Measurements from ENCODE around the gene OR10X1.

The OR10X1 gene, protein sequence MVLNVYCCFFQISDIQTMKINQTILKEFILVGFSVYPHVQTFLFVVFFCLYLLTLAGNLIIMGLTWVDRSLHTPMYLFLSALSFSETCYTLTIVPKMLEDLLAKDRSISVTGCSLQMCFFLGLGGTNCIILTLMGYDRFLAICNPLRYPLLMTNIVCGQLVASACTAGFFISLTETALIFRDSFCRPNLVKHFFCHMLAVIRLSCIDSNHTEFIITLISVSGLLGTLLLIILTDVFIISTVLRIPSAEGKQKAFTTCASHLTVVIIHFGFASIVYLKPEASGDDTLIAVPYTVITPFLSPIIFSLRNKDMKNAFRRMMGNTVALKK

GRCh38 chr1:158579733-158580132, at the start of gene OR10X1:
Gene OR10X1, minus strand, starts transcription at chr1:158579899. Its CDS starts 0 bp downstream, at chr1:158579899.
- Histone ChIP-seq H3K4me2 (ENCODE audit: low read depth, low read length, poor library complexity, severe bottlenecking) (no peak within 1 kb of the TSS), H3K9ac (ENCODE audit: low read depth, low read length, poor library complexity, severe bottlenecking) (no peak within 1 kb of the TSS), H3K9me3 (ENCODE audit: insufficient read depth, low read depth, low read length) (no peaks in the 10 kb centered on the region), H4K20me1 (ENCODE audit: insufficient read depth, low read length, poor library complexity, severe bottlenecking) (no peaks in the 10 kb centered on the region), H3K9me2 (replicated peaks; ENCODE audit: low read depth, low read length) (no peaks in the 10 kb centered on the region), H3K4me3 (ENCODE audit: low read length, poor library complexity, severe bottlenecking) (no peak within 1 kb of the TSS), H3K27me3 (ENCODE audit: insufficient read depth, low read length, poor library complexity, severe bottlenecking) (no peaks in the 10 kb centered on the region), H3F3A (ENCODE audit: low read depth) (no peaks in the 10 kb centered on the region), H3K4me1 (ENCODE audit: insufficient read depth, low read length, poor library complexity, severe bottlenecking) (no peaks in the 10 kb centered on the region), H3K79me2 (ENCODE audit: insufficient read depth, low read length) (no peaks in the 10 kb centered on the region), H2AFZ (ENCODE audit: low read length) (no peak within 1 kb of the TSS), H3K36me3 (ENCODE audit: insufficient read depth, low read length) (no peaks in the 10 kb centered on the region)
- TF ChIP-seq EZH2phosphoT487 (IDR thresholded peaks at IDR 0.05; ENCODE audit: borderline replicate concordance): no peak
- TF ChIP-seq, protein P1, sequence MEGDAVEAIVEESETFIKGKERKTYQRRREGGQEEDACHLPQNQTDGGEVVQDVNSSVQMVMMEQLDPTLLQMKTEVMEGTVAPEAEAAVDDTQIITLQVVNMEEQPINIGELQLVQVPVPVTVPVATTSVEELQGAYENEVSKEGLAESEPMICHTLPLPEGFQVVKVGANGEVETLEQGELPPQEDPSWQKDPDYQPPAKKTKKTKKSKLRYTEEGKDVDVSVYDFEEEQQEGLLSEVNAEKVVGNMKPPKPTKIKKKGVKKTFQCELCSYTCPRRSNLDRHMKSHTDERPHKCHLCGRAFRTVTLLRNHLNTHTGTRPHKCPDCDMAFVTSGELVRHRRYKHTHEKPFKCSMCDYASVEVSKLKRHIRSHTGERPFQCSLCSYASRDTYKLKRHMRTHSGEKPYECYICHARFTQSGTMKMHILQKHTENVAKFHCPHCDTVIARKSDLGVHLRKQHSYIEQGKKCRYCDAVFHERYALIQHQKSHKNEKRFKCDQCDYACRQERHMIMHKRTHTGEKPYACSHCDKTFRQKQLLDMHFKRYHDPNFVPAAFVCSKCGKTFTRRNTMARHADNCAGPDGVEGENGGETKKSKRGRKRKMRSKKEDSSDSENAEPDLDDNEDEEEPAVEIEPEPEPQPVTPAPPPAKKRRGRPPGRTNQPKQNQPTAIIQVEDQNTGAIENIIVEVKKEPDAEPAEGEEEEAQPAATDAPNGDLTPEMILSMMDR (conservative IDR thresholded peaks at IDR 0.05; ENCODE audit: low read length): no peak

DNA sequence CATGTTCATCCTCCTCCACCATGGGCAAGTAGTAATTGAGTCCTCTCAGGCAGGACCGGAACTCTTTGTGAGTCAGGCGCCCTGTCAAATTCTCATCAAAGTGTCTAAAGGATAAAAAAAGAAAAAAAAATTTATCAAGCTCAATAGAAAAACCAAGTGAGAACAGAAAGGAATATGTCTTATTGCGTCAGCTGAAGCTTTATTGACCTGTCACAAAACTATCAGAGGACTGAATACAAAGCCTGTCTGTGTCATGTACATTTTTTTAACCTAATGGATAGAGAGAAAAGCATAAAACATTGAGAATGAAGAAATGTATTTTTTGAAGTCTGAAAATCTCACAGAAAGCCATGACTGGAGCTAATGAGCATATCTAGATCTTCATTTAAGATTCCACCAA, 34.1 kb upstream of the OR10X1 start:
- H3F3A ChIP-seq (ENCODE audit: low read depth): no peaks in the 10 kb centered on the region
- no peaks in the 10 kb centered on the region for H3K79me2 ChIP-seq (ENCODE audit: insufficient read depth, low read length)
- H3K4me3 ChIP-seq (ENCODE audit: low read length, poor library complexity, severe bottlenecking): no peak overlapping the region
- no peaks in the 10 kb centered on the region for H3K9me2 ChIP-seq (replicated peaks; ENCODE audit: low read depth, low read length)
- no peak overlapping the region for H2AFZ ChIP-seq (ENCODE audit: low read length)
- H3K4me1 ChIP-seq (ENCODE audit: insufficient read depth, low read length, poor library complexity, severe bottlenecking): no peaks in the 10 kb centered on the region
- H3K9me3 ChIP-seq (ENCODE audit: insufficient read depth, low read depth, low read length): no peaks in the 10 kb centered on the region
- H3K9ac ChIP-seq (ENCODE audit: low read depth, low read length, poor library complexity, severe bottlenecking): no peak overlapping the region
- TF ChIP-seq EZH2phosphoT487 (IDR thresholded peaks at IDR 0.05; ENCODE audit: borderline replicate concordance): no peak
- TF ChIP-seq, protein P1 (conservative IDR thresholded peaks at IDR 0.05; ENCODE audit: low read length): no peak
- no peaks in the 10 kb centered on the region for H4K20me1 ChIP-seq (ENCODE audit: insufficient read depth, low read length, poor library complexity, severe bottlenecking)
- no peaks in the 10 kb centered on the region for H3K36me3 ChIP-seq (ENCODE audit: insufficient read depth, low read length)
- no peak overlapping the region for H3K4me2 ChIP-seq (ENCODE audit: low read depth, low read length, poor library complexity, severe bottlenecking)
- H3K27me3 ChIP-seq (ENCODE audit: insufficient read depth, low read length, poor library complexity, severe bottlenecking): no peaks in the 10 kb centered on the region

DNA sequence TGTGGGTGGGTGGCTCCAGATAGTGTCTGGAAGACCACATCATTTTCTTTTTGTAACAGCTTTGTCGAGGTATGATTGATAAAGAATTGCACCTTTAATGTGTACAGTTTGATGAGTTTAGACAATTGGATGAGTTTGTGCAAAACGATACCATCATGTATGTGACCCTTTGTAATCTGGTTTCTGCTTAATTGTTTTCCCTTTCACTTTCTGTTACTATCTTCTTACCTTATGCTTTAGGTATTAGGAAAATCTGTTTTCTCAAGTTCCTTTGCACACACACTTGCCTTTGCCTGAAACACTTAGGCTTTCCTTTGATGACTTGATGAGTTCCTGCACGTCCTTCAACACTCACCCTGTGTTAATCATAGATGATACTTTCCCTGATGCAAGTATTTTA, 32.2 kb upstream of the OR10X1 start:
- TF ChIP-seq EZH2phosphoT487 (IDR thresholded peaks at IDR 0.05; ENCODE audit: borderline replicate concordance): no peak
- TF ChIP-seq, protein P1 (conservative IDR thresholded peaks at IDR 0.05; ENCODE audit: low read length): no peak
- Histone ChIP-seq H3K79me2 (ENCODE audit: insufficient read depth, low read length) (no peaks in the 10 kb centered on the region), H3K27me3 (ENCODE audit: insufficient read depth, low read length, poor library complexity, severe bottlenecking) (no peaks in the 10 kb centered on the region), H3F3A (ENCODE audit: low read depth) (no peaks in the 10 kb centered on the region), H3K9ac (ENCODE audit: low read depth, low read length, poor library complexity, severe bottlenecking) (no peak overlapping the region), H3K4me1 (ENCODE audit: insufficient read depth, low read length, poor library complexity, severe bottlenecking) (no peaks in the 10 kb centered on the region), H3K9me3 (ENCODE audit: insufficient read depth, low read depth, low read length) (no peaks in the 10 kb centered on the region), H2AFZ (ENCODE audit: low read length) (no peak overlapping the region), H3K9me2 (replicated peaks; ENCODE audit: low read depth, low read length) (no peaks in the 10 kb centered on the region), H4K20me1 (ENCODE audit: insufficient read depth, low read length, poor library complexity, severe bottlenecking) (no peaks in the 10 kb centered on the region), H3K36me3 (ENCODE audit: insufficient read depth, low read length) (no peaks in the 10 kb centered on the region), H3K4me2 (ENCODE audit: low read depth, low read length, poor library complexity, severe bottlenecking) (no peak overlapping the region), H3K4me3 (ENCODE audit: low read length, poor library complexity, severe bottlenecking) (no peak overlapping the region)
